DOHH2 (cell line): ENCODE data around the gene GALNT18.

Source experiments
- EZH2phosphoT487 ChIP-seq: fragments of 200-600 bp; sonication (generic); IDR thresholded peaks from 2 replicates; pipeline ENCODE4 v1.6.1; 2017; ENCODE audit warnings: borderline replicate concordance, mild to moderate bottlenecking, antibody characterized with exemption, low read length, moderate library complexity, mixed read lengths
- TF ChIP-seq, protein P1 (sequence below): fragments of 200-600 bp; sonication (generic); IDR thresholded peaks from one replicate; pipeline ENCODE4 v1.5.1; 2014; ENCODE audit warnings: antibody characterized with exemption, mild to moderate bottlenecking, low read depth, low read length; ENCODE audit not compliant: poor library complexity, severe bottlenecking

GRCh38 chr11:11241284-11241683 lies 380.5 kb downstream of the GALNT18 start:
- TF ChIP-seq, protein P1, sequence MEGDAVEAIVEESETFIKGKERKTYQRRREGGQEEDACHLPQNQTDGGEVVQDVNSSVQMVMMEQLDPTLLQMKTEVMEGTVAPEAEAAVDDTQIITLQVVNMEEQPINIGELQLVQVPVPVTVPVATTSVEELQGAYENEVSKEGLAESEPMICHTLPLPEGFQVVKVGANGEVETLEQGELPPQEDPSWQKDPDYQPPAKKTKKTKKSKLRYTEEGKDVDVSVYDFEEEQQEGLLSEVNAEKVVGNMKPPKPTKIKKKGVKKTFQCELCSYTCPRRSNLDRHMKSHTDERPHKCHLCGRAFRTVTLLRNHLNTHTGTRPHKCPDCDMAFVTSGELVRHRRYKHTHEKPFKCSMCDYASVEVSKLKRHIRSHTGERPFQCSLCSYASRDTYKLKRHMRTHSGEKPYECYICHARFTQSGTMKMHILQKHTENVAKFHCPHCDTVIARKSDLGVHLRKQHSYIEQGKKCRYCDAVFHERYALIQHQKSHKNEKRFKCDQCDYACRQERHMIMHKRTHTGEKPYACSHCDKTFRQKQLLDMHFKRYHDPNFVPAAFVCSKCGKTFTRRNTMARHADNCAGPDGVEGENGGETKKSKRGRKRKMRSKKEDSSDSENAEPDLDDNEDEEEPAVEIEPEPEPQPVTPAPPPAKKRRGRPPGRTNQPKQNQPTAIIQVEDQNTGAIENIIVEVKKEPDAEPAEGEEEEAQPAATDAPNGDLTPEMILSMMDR, result no peak
- TF ChIP-seq EZH2phosphoT487, result no peak
